Heart left ventricle (tissue), 16 donors: ENCODE results near the gene ZNF563. TPM values are rescaled to one million over a fixed set of nuclear protein-coding genes. Genes with fewer than 3 reads are reported as not detected.

Experiments
- ATAC-seq, 4 donors: fragments of 200-7000 bp; cut with Tn5 transposase; one replicate each; pipeline ENCODE4 v1.9.1; 2020 to 2022; ENCODE audit warnings: moderate library complexity in 4 of 4, mild to moderate bottlenecking in 3 of 4, moderate number of reproducible peaks in 1 of 4
- DNase-seq, 5 donors: peaks; one replicate each; pipeline ENCODE4 v3.0.0-alpha.2; 2020
- H3K27ac ChIP-seq, 12 donors: fragments of 200-600 bp; sonication (generic) in 4 of 12; one replicate each; pipeline versions ENCODE4 v1.5.0 to v1.8.0; 2016 to 2022; ENCODE audit warnings: mild to moderate bottlenecking in 2 of 12
- H3K27me3 ChIP-seq, 9 donors: fragments of 200-600 bp; sonication (generic) in 2 of 9; one replicate each; pipeline versions ENCODE4 v1.5.1 to v1.8.0; 2016 to 2022; ENCODE audit warnings: mild to moderate bottlenecking in 3 of 9
- H3K36me3 ChIP-seq, 9 donors: fragments of 200-600 bp; sonication (generic) in 2 of 9; one replicate each; pipeline versions ENCODE4 v1.5.0 to v1.8.0; 2018 to 2022; ENCODE audit warnings: mild to moderate bottlenecking in 2 of 9
- H3K4me1 ChIP-seq, 12 donors: fragments of 200-600 bp; sonication (generic) in 4 of 12; one replicate each; pipeline versions ENCODE4 v1.5.0 to v1.8.0; 2016 to 2022; ENCODE audit warnings: mild to moderate bottlenecking in 3 of 12
- H3K4me3 ChIP-seq, 12 donors: fragments of 200-600 bp; sonication (generic) in 4 of 12; one replicate each; pipeline versions ENCODE4 v1.5.0 to v1.8.0; 2017 to 2022; ENCODE audit warnings: mild to moderate bottlenecking in 9 of 12, moderate library complexity in 4 of 12
- H3K9me3 ChIP-seq, 12 donors: fragments of 200-600 bp; sonication (generic) in 4 of 12; one replicate each; pipeline versions ENCODE4 v1.5.0 to v1.8.0; 2016 to 2022; ENCODE audit warnings: mild to moderate bottlenecking in 1 of 12
- POLR2A ChIP-seq, 2 donors: fragments of 450-650 bp; IDR thresholded peaks; one replicate each; pipeline ENCODE4 v1.6.1; 2017; ENCODE audit warnings: antibody characterized with exemption in 2 of 2, mild to moderate bottlenecking in 2 of 2, moderate library complexity in 2 of 2
- WGBS, 4 donors: extraction: QIAGEN DNeasy Blood & Tissue Kit in 2 of 4; methylation state at CpG; one replicate each; pipeline versions ENCODE4 v1.1.5 to v1.1.7; 2013 to 2018; 5-methylcytosine and 5-hydroxymethylcytosine counted together
- intact Hi-C, 10 donors: fragments of 100-400 bp; cut with DNase I; formaldehyde crosslinking; loops; one replicate each; pipeline versions ENCODE4 v1.11.1 to v1.14.2; 2022
- polyA plus RNA-seq, 2 donors: library from polyadenylated mRNA; stranded (reverse); fragments of 200-250 nt; gene quantifications; one replicate each; pipeline ENCODE4 v1.2.3, GENCODE V29; 2013
- total RNA-seq, 9 donors: library from RNA; depleted of rRNA in 2 of 9; stranded (reverse); fragments of >200 nt in 2 of 9; fragmentation: NEBNext Ultra II Directional in 3 of 9; extraction: Animal tissue kit (Norgen Biotek cat#: 25700) in 3 of 9; gene quantifications; one replicate each; pipeline versions ENCODE4 v1.1.0 to v1.2.4, GENCODE V29; 2016 to 2023
- TF ChIP-seq, protein P1 (sequence below), 12 donors: fragments of 200-600 bp; sonication (generic) in 4 of 12; IDR thresholded peaks; one replicate each; pipeline versions ENCODE4 v1.5.0 to v1.8.0; 2018 to 2022; ENCODE audit warnings: antibody characterized with exemption in 12 of 12, mild to moderate bottlenecking in 5 of 12
- donor health status: ischemic (EF 13 %, LVEDD 7.1; RV severe dilation, severe dysfunction).
- donor health status: healthy with polysubstance abuse.
- donor health status: DM: no; HTN: yes; CAD: no.
- donor health status: DM: no; HTN: no; CAD: no.
- donor health status: ischemic (EF 25% LVEDD 6.9; RV normal size, moderate dysfunction).
- donor health status: ischemic (EF 25% LVEDD 5.7; RV mildly dilated, moderate dysfunction).
- donor health status: healthy.
- donor health status: DM: yes; HTN: yes; CAD: no.
- donor health status: ischemic (EF 35%, LVEDD 5.7; RV mildly dilated, moderate dysfunction).
- donor health status: nonischemic (EF 11% LVEDD 7.7; RV severe dilation, severe dysfunction).
- donor health status: DM: yes; HTN: yes; CAD: no.
- donor health status: PGD.
- donor health status: ischemic (EF 29% LVEDD 5.4; RV normal size, mild dysfunction).
- donor health status: nonischemic (EF 23%, LVEDD 6.1; RV moderate dilation, normal function).

Gene ZNF563
- total and polyA plus RNA-seq, 11 donors: 1.5 to 6.9 (median 3.7) TPM

- intact Hi-C loops: loop anchor here in 8 of 10 donors (1.0 to 10.0 kb wide), 6 partner anchors 38 to 148 kb away; partner anchors contain the start of genes ZNF563 (in 6 of the 8), ZNF442 (in 3 of the 8), ZNF136 (in 2 of the 8) and ZNF443 (in 1 of the 8)
- DNase-seq (peak; percentile 98 to 99 (median 99)), ATAC-seq (peak; percentile 99)
- Histone ChIP-seq H3K9me3 (no peaks in the 10 kb centered on the region), H3K36me3 (peaks cover 0 to 7% (median 0%) of the 10 kb centered on the region in 9 donors), H3K27me3 (no peaks in the 10 kb centered on the region), H3K27ac (peak within 1 kb of the TSS; percentile 85 to 98 (median 96)), H3K4me3 (peak within 1 kb of the TSS; percentile 58 to 99 (median 92)), H3K4me1 (peaks cover 0 to 43% (median 25%) of the 10 kb centered on the region in 12 donors)
- TF ChIP-seq, protein P1, sequence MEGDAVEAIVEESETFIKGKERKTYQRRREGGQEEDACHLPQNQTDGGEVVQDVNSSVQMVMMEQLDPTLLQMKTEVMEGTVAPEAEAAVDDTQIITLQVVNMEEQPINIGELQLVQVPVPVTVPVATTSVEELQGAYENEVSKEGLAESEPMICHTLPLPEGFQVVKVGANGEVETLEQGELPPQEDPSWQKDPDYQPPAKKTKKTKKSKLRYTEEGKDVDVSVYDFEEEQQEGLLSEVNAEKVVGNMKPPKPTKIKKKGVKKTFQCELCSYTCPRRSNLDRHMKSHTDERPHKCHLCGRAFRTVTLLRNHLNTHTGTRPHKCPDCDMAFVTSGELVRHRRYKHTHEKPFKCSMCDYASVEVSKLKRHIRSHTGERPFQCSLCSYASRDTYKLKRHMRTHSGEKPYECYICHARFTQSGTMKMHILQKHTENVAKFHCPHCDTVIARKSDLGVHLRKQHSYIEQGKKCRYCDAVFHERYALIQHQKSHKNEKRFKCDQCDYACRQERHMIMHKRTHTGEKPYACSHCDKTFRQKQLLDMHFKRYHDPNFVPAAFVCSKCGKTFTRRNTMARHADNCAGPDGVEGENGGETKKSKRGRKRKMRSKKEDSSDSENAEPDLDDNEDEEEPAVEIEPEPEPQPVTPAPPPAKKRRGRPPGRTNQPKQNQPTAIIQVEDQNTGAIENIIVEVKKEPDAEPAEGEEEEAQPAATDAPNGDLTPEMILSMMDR (IDR thresholded peaks at IDR 0.05): no peak
- TF ChIP-seq POLR2A (IDR thresholded peaks at IDR 0.05): peak; percentile 40 to 85
- 0 to 1% (median 0%) methylated on average over 28 to 66 of the region's 66 CpGs for WGBS, 4 donors
Observed at GRCh38 chr19:12294249-12295158, 38.9 kb downstream of the ZNF563 start, which contains the start of gene ZNF44. TSS of gene ZNF44 (minus strand) at chr19:12294883. CDS start at chr19:12294694, 189 bp downstream.

GRCh38 chr19:12293777-12294248, 39.6 kb downstream of the ZNF563 start:
- H3K36me3 ChIP-seq: peaks cover 0 to 7% (median 0%) of the 10 kb centered on the region in 9 donors
- peak overlapping the region; percentile 58 to 99 (median 92) for H3K4me3 ChIP-seq
- H3K9me3 ChIP-seq: no peaks in the 10 kb centered on the region
- DNase-seq: peak; percentile 48 to 77 (median 63)
- peak overlapping the region; percentile 85 to 98 (median 96) for H3K27ac ChIP-seq
- ATAC-seq: peak in 3 of 4 donors; percentile 12 to 55 (median 37)
- TF ChIP-seq, protein P1 (IDR thresholded peaks at IDR 0.05): no peak
- TF ChIP-seq POLR2A (IDR thresholded peaks at IDR 0.05): no peak
- peaks cover 0 to 50% (median 32%) of the 10 kb centered on the region in 12 donors for H3K4me1 ChIP-seq
- intact Hi-C loops: loop anchor here in 7 of 10 donors (1.0 to 10.0 kb wide), 6 partner anchors 38 to 148 kb away; partner anchors contain the start of genes ZNF563 (in 5 of the 7), ZNF442 (in 3 of the 7), ZNF136 (in 2 of the 7) and ZNF443 (in 1 of the 7)
- WGBS, 4 donors: 0 to 2% (median 1%) methylated on average over 16 to 18 of the region's 18 CpGs
- no peaks in the 10 kb centered on the region for H3K27me3 ChIP-seq

DNA sequence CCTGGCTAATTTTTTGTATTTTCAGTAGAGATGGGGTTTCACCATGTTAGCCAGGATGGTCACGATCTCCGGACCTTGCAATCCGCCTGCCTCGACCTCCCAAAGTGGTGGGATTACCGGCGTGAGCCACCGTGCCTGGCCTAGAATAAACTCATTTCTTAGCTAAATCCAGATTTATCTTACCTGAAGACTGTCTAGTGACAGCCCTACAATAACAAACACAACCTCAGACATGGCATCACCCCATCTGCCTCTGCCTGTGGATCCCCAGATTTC, 43.7 kb downstream of the ZNF563 start:
- 89 to 97% (median 96%) methylated on average over 7 of the region's 7 CpGs for WGBS, 4 donors
- Histone ChIP-seq H3K36me3 (peaks cover 0 to 7% (median 0%) of the 10 kb centered on the region in 9 donors), H3K4me1 (peaks cover 4 to 57% (median 34%) of the 10 kb centered on the region in 12 donors), H3K4me3 (no peak overlapping the region), H3K9me3 (no peaks in the 10 kb centered on the region), H3K27me3 (no peaks in the 10 kb centered on the region), H3K27ac (peak overlapping the region in 6 of 12 donors; percentile 5 to 81 (median 34))
- no peak for TF ChIP-seq POLR2A (IDR thresholded peaks at IDR 0.05)
- TF ChIP-seq, protein P1 (IDR thresholded peaks at IDR 0.05): no peak
- intact Hi-C loops: loop anchor here in 6 of 10 donors (5.0 to 10.0 kb wide), 3 partner anchors 43 to 153 kb away; partner anchors contain the start of genes ZNF563 (in 4 of the 6), ZNF136 (in 2 of the 6) and ZNF443 (in 1 of the 6)
- DNase-seq: no peak
- ATAC-seq: no peak
